MM.1S (cell line): Measurements from ENCODE around the gene AHCY.

Experiments used
- CTCF ChIP-seq: fragments of 300-600 bp; sonication (generic); IDR thresholded peaks from 2 replicates; pipeline ENCODE4 v1.5.1; 2016; ENCODE audit warnings: antibody characterized with exemption, low read length, mixed read lengths
- EZH2 ChIP-seq: fragments of 300-600 bp; sonication (generic); optimal IDR thresholded peaks from 2 replicates; pipeline ENCODE3; 2017; ENCODE audit warnings: low read depth, mild to moderate bottlenecking, antibody characterized with exemption, low read length, mixed read lengths
- EZH2phosphoT487 ChIP-seq: fragments of 300-600 bp; sonication (generic); IDR thresholded peaks from 2 replicates; pipeline ENCODE4 v1.6.1; 2018; ENCODE audit warnings: antibody characterized with exemption, low read length

DNA sequence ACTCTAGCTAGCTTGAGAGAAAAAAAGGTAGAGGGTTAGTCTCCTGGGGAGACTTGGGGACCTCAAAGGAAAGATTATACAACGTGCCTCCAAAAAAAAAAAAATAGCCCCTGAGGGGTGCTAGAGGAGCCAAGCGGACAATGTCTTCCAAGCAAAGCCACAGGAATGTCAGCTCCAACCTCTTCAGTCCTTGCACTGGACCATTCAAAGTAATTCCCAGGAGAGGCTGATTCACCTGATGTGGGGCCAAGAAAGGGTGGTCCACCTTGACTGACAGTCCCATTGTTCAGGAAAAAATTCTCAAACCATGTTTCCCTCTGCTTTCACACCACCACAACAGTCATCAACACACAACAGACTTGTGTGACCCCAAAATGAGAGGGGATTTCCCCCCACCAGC is 31.2 kb downstream of the AHCY start:
- TF ChIP-seq CTCF (no peak), EZH2 (no peak), EZH2phosphoT487 (no peak)
